ENCODE measurements around the gene BCL2. TPM values are rescaled to one million over a fixed set of nuclear protein-coding genes. Genes with fewer than 3 reads are reported as not detected.

BCL2 gene
- total RNA-seq, 1 experiment from 2014 or later = 1.3 TPM

- H4K5ac ChIP-seq (ENCODE audit: insufficient read length, low read depth, low read length) = no peak overlapping the region
- H2BK15ac ChIP-seq (ENCODE audit: low read depth, low read length) = no peak overlapping the region
- no peaks in the 10 kb centered on the region for H3K36me3 Mint-ChIP-seq (ENCODE audit: insufficient read depth in 1 of 3, low read depth in 3 of 3)
These were observed 78.3 kb downstream of the BCL2 start for GRCh38 chr18:63241317-63241712.

More at GRCh38 chr18:63241317-63241712, 78.3 kb downstream of the BCL2 start:
- Histone ChIP-seq H3K79me2 (ENCODE audit: insufficient read depth, low read length) (no peaks in the 10 kb centered on the region), H3K9me3 (ENCODE audit: control insufficient read depth, low read depth, low read length) (no peaks in the 10 kb centered on the region), H3K27ac (ENCODE audit: insufficient read length, low read depth, low read length) (no peak overlapping the region), H2BK20ac (ENCODE audit: low read depth, low read length, poor library complexity, severe bottlenecking) (no peak overlapping the region), H3K14ac (ENCODE audit: insufficient read depth, low read length) (no peak overlapping the region), H3K79me1 (ENCODE audit: insufficient read depth, low read depth, low read length, poor library complexity, severe bottlenecking) (no peaks in the 10 kb centered on the region), H2AFZ (ENCODE audit: low read length) (no peak overlapping the region), H3K18ac (ENCODE audit: insufficient read length, low read depth, low read length) (no peak overlapping the region), H3K56ac (ENCODE audit: insufficient read length, low read depth, low read length) (no peak overlapping the region), H2BK120ac (ENCODE audit: low read depth, low read length, poor library complexity, severe bottlenecking) (no peak overlapping the region), H3K4me1 (ENCODE audit: insufficient read depth, low read length) (no peaks in the 10 kb centered on the region; the same call in 1 of the 2 replicates), H3K4me2 (ENCODE audit: insufficient read depth, insufficient read length, low read length) (no peak overlapping the region), H3K27me3 (ENCODE audit: insufficient read depth, low read length) (no peaks in the 10 kb centered on the region), H2BK12ac (ENCODE audit: insufficient read length, low read depth, low read length) (no peak overlapping the region), H2AK5ac (ENCODE audit: insufficient read length, low read length) (no peak overlapping the region), H3K23me2 (ENCODE audit: insufficient read length, low read depth, low read length, poor library complexity, severe bottlenecking) (no peaks in the 10 kb centered on the region), H4K20me1 (ENCODE audit: control insufficient read depth, insufficient read depth, insufficient read length) (no peaks in the 10 kb centered on the region), H3T11ph (ENCODE audit: low read length) (no peak overlapping the region), H3K9ac (ENCODE audit: extremely low read depth, insufficient read length, low read length) (no peak overlapping the region), H3K23ac (ENCODE audit: insufficient read length, low read depth, low read length) (no peak overlapping the region), H2BK5ac (ENCODE audit: insufficient read length, low read length) (no peak overlapping the region), H4K8ac (replicated peaks; ENCODE audit: insufficient read length, low read depth, low read length) (no peak overlapping the region), H4K91ac (ENCODE audit: insufficient read length, low read depth, low read length) (no peak overlapping the region), H3K4ac (ENCODE audit: low read depth, low read length) (no peak overlapping the region)
- no peak for TF ChIP-seq CTCF (conservative IDR thresholded peaks at IDR 0.05)
- no peaks in the 10 kb centered on the region for H3K27me3 Mint-ChIP-seq (ENCODE audit: low read depth)
- DNase-seq = no peak
- H3K9me3 Mint-ChIP-seq = no peaks in the 10 kb centered on the region
- H3K4me1 Mint-ChIP-seq = peaks cover 22 to 30% of the 10 kb centered on the region in 2 experiments
- no CpG with 5 or more reads among the region's 3 CpGs for WGBS (ENCODE audit: extremely low coverage, insufficient read length, low lambda C conversion rate)
- H3K27ac Mint-ChIP-seq = no peak overlapping the region
- no peak overlapping the region for H3K4me3 Mint-ChIP-seq

All from H9 (cell line).